Lower leg skin (tissue), 3 donors: ENCODE results near the gene BICRAL.
A peak's percentile ranks its signal among the peaks of the same experiment; 100 is the strongest.

Source experiments
- POLR2A ChIP-seq, 2 donors: fragments of 450-650 bp; IDR thresholded peaks; one replicate each; pipeline ENCODE4 v1.6.1; 2016 to 2017; ENCODE audit warnings: antibody characterized with exemption in 2 of 2, mild to moderate bottlenecking in 1 of 2, moderate library complexity in 1 of 2
- TF ChIP-seq, protein P1 (sequence below), 3 donors: fragments of 450-650 bp; IDR thresholded peaks; one replicate each; pipeline ENCODE4 v1.5.1; 2016; ENCODE audit warnings: antibody characterized with exemption in 3 of 3, mild to moderate bottlenecking in 3 of 3, moderate library complexity in 2 of 3

GRCh38 chr6:42898891-42899361 lies 117.1 kb downstream of the BICRAL start:
- TF ChIP-seq, protein P1, sequence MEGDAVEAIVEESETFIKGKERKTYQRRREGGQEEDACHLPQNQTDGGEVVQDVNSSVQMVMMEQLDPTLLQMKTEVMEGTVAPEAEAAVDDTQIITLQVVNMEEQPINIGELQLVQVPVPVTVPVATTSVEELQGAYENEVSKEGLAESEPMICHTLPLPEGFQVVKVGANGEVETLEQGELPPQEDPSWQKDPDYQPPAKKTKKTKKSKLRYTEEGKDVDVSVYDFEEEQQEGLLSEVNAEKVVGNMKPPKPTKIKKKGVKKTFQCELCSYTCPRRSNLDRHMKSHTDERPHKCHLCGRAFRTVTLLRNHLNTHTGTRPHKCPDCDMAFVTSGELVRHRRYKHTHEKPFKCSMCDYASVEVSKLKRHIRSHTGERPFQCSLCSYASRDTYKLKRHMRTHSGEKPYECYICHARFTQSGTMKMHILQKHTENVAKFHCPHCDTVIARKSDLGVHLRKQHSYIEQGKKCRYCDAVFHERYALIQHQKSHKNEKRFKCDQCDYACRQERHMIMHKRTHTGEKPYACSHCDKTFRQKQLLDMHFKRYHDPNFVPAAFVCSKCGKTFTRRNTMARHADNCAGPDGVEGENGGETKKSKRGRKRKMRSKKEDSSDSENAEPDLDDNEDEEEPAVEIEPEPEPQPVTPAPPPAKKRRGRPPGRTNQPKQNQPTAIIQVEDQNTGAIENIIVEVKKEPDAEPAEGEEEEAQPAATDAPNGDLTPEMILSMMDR (IDR thresholded peaks at IDR 0.05) = peak in 1 of 3 donors; percentile 41
- TF ChIP-seq POLR2A (IDR thresholded peaks at IDR 0.05) = no peak
